Measurements from ENCODE around the gene CXorf65.

- TF ChIP-seq CTCF (IDR thresholded peaks at IDR 0.05): no peak
- TF ChIP-seq POLR2A (IDR thresholded peaks at IDR 0.05): no peak
Measured at GRCh38 chrX:71067089-71067488, 39.5 kb downstream of the CXorf65 start.

Measured in heart left ventricle (tissue), 13 donors.